Vagina (tissue), 2 donors: Measurements from ENCODE around the gene DHX8.

Experiments
- POLR2A ChIP-seq, 2 donors: fragments of 450-650 bp; IDR thresholded peaks; one replicate each; pipeline ENCODE4 v1.6.1; 2017; ENCODE audit warnings: antibody characterized with exemption in 2 of 2, mild to moderate bottlenecking in 2 of 2, moderate library complexity in 2 of 2
- POLR2AphosphoS5 ChIP-seq, 2 donors: sonication (generic); formaldehyde crosslinking; IDR thresholded peaks; one replicate each; pipeline ENCODE4 v1.9.0; 2017; ENCODE audit warnings: antibody characterized with exemption in 2 of 2, mild to moderate bottlenecking in 2 of 2, low read depth in 1 of 2; ENCODE audit not compliant: insufficient read depth in 1 of 2
- TF ChIP-seq, protein P1 (sequence below), 3 experiments: fragments of 450-650 bp in 2 of 3; fragments of 200-600 bp in 1 of 3; sonication (generic) in 1 of 3; IDR thresholded peaks; one replicate each; pipeline ENCODE4 v1.5.1; 2017 to 2019; ENCODE audit warnings: antibody characterized with exemption in 3 of 3, mild to moderate bottlenecking in 2 of 3, moderate library complexity in 2 of 3

DNA sequence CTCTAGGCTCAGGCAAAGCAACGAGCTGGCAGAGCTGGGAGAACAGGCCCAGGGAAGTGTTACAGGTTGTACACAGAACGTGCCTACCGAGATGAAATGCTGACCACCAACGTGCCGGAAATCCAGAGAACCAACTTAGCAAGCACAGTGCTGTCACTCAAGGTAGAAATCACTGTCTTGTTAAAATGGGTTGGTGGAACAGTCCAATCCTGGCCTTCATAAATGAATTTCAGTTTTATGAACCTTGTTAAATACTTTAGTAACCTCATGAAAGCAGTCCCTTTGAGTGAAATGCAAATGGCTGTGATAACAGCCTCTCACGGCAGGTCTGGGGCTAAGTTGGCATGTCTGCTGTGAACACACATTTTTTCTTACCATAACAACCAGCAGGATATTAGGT, 33.4 kb downstream of the DHX8 start:
- TF ChIP-seq, protein P1, sequence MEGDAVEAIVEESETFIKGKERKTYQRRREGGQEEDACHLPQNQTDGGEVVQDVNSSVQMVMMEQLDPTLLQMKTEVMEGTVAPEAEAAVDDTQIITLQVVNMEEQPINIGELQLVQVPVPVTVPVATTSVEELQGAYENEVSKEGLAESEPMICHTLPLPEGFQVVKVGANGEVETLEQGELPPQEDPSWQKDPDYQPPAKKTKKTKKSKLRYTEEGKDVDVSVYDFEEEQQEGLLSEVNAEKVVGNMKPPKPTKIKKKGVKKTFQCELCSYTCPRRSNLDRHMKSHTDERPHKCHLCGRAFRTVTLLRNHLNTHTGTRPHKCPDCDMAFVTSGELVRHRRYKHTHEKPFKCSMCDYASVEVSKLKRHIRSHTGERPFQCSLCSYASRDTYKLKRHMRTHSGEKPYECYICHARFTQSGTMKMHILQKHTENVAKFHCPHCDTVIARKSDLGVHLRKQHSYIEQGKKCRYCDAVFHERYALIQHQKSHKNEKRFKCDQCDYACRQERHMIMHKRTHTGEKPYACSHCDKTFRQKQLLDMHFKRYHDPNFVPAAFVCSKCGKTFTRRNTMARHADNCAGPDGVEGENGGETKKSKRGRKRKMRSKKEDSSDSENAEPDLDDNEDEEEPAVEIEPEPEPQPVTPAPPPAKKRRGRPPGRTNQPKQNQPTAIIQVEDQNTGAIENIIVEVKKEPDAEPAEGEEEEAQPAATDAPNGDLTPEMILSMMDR (IDR thresholded peaks at IDR 0.05): no peak
- TF ChIP-seq POLR2AphosphoS5 (IDR thresholded peaks at IDR 0.05; ENCODE audit: insufficient read depth in 1 of 2, low read depth in 1 of 2) (no peak), POLR2A (IDR thresholded peaks at IDR 0.05) (no peak)
